ENCODE results near the gene KRT13. TPM values are rescaled to one million over a fixed set of nuclear protein-coding genes. Genes with fewer than 3 reads are reported as not detected.

The KRT13 gene
- 0.30 TPM in 1 of 2 replicates, not detected in the other for total RNA-seq (2014; rRNA removed; shearing (Covaris generic))

- Histone ChIP-seq H3K4me1 (no peaks in the 10 kb centered on the region), H3K36me3 (no peaks in the 10 kb centered on the region), H3K27me3 (no peaks in the 10 kb centered on the region), H3K27ac (no peak within 1 kb of the TSS), H3K9me3 (replicated peaks) (no peaks in the 10 kb centered on the region), H3K4me3 (no peak within 1 kb of the TSS)
- no peak for DNase-seq
These were observed at the start of gene KRT13 for GRCh38 chr17:41505007-41505808. TSS of gene KRT13 (minus strand) at chr17:41505612. CDS start at chr17:41505550, 62 bp downstream.

DNA sequence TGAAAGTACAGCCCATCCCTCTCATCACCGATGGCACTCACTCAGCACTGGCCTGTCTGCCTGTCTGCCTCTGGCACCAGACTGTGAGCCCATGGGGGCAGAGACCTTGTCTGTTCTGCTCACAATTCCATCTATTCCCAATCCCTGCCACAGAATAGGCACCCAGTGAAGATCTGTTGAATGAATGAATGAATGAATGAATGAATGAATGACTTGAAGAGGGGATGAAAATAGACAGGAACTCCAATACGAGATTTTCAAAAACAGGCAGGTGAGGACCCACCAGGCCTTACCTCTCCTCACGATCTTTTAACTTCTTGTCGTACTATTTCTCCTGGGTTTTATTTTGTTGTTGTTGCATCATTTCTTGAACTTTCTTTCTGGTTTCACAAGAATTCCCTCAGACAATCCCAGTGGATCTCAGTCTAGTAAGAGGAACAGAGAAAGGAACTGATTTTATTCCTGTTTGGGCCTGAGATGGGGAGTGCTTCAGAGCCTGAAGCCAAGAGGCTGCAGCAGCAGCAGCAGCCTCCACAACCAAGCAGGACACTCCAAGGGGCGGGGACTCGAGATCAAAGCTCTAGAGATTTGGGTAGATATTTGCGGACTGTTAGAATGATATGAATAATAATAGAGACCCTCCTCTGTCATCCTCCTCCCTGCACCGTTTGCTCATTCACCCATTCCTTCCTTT is 48.7 kb upstream of the KRT13 start:
- Histone ChIP-seq H3K9me3 (replicated peaks) (no peaks in the 10 kb centered on the region), H3K27ac (no peak overlapping the region), H3K4me3 (no peak overlapping the region), H3K36me3 (no peaks in the 10 kb centered on the region), H3K4me1 (no peaks in the 10 kb centered on the region), H3K27me3 (no peaks in the 10 kb centered on the region)
- no peak for DNase-seq

DNA sequence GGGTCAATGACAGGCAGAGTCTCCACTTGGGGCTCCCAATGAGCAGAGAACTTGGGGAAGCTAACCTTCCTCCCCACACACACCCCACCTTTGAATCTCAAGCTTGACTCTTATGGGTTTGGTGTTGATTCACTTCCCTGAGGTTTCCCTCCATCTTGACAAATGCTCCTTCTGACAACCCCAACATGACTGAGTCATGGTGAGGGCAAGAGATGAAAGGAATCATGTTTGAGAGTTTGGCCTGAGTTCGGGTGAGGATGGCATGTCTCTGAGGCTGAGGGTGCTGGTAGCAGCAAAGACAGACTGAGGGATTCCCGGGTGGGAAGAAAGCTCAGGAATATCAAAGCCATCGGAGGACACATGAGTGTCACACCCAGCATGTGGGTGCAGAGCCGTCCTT is 47.8 kb upstream of the KRT13 start:
- no peak for DNase-seq
- no peaks in the 10 kb centered on the region for H3K36me3 ChIP-seq
- H3K9me3 ChIP-seq (replicated peaks): no peaks in the 10 kb centered on the region
- no peaks in the 10 kb centered on the region for H3K27me3 ChIP-seq
- no peak overlapping the region for H3K27ac ChIP-seq
- H3K4me1 ChIP-seq: peaks cover under 1% of the 10 kb centered on the region; the same call in 1 of the 2 replicates
- no peak overlapping the region for H3K4me3 ChIP-seq

- no peaks in the 10 kb centered on the region for H3K27me3 ChIP-seq
- H3K4me1 ChIP-seq: peaks cover 8% of the 10 kb centered on the region; the same call in 1 of the 2 replicates
- no peak overlapping the region for H3K27ac ChIP-seq
- H3K4me3 ChIP-seq: no peak overlapping the region
- H3K9me3 ChIP-seq (replicated peaks): no peaks in the 10 kb centered on the region
- no peak for DNase-seq
- H3K36me3 ChIP-seq: no peaks in the 10 kb centered on the region
These were observed 47.0 kb upstream of the KRT13 start for GRCh38 chr17:41552455-41552854.

GRCh38 chr17:41551365-41551764 is 46.0 kb upstream of the KRT13 start:
- H3K27ac ChIP-seq: no peak overlapping the region
- no peak overlapping the region for H3K4me3 ChIP-seq
- DNase-seq: no peak

GRCh38 chr17:41549596-41550039 is 44.2 kb upstream of the KRT13 start:
- H3K4me1 ChIP-seq: peaks cover 8% of the 10 kb centered on the region; the same call in 1 of the 2 replicates
- no peaks in the 10 kb centered on the region for H3K27me3 ChIP-seq
- no peak overlapping the region for H3K4me3 ChIP-seq
- H3K9me3 ChIP-seq (replicated peaks): no peaks in the 10 kb centered on the region; the same call in 1 of the 2 replicates
- no peaks in the 10 kb centered on the region for H3K36me3 ChIP-seq
- no peak overlapping the region for H3K27ac ChIP-seq
- DNase-seq: no peak

More at GRCh38 chr17:41551365-41551764, 46.0 kb upstream of the KRT13 start:
- H3K27me3 ChIP-seq: no peaks in the 10 kb centered on the region
- no peaks in the 10 kb centered on the region; the same call in 1 of the 2 replicates for H3K9me3 ChIP-seq (replicated peaks)
- H3K36me3 ChIP-seq: no peaks in the 10 kb centered on the region
- peaks cover 8% of the 10 kb centered on the region; the same call in 1 of the 2 replicates for H3K4me1 ChIP-seq

- H3K27ac ChIP-seq: no peak overlapping the region
- DNase-seq: peak; percentile 59 to 85
- H3K27me3 ChIP-seq: no peaks in the 10 kb centered on the region
- H3K4me1 ChIP-seq: peaks cover 8% of the 10 kb centered on the region; the same call in 1 of the 2 replicates
- H3K9me3 ChIP-seq (replicated peaks): no peaks in the 10 kb centered on the region; the same call in 1 of the 2 replicates
- H3K36me3 ChIP-seq: no peaks in the 10 kb centered on the region
- no peak overlapping the region for H3K4me3 ChIP-seq
These were observed 43.6 kb upstream of the KRT13 start for GRCh38 chr17:41548844-41549595.

GRCh38 chr17:41547921-41548843 is 42.8 kb upstream of the KRT13 start:
- Histone ChIP-seq H3K27ac (no peak overlapping the region), H3K27me3 (no peaks in the 10 kb centered on the region), H3K4me3 (no peak overlapping the region), H3K36me3 (no peaks in the 10 kb centered on the region), H3K4me1 (peaks cover 8% of the 10 kb centered on the region; the same call in 1 of the 2 replicates), H3K9me3 (replicated peaks) (no peaks in the 10 kb centered on the region; the same call in 1 of the 2 replicates)
- peak; percentile 47 for DNase-seq

GRCh38 chr17:41547378-41547841 is 42.0 kb upstream of the KRT13 start:
- no peaks in the 10 kb centered on the region for H3K27me3 ChIP-seq
- no peak overlapping the region for H3K4me3 ChIP-seq
- H3K4me1 ChIP-seq: peaks cover 8% of the 10 kb centered on the region; the same call in 1 of the 2 replicates
- H3K36me3 ChIP-seq: no peaks in the 10 kb centered on the region
- no peak overlapping the region for H3K27ac ChIP-seq
- DNase-seq: peak; percentile 57 to 58
- H3K9me3 ChIP-seq (replicated peaks): no peaks in the 10 kb centered on the region; the same call in 1 of the 2 replicates

DNA sequence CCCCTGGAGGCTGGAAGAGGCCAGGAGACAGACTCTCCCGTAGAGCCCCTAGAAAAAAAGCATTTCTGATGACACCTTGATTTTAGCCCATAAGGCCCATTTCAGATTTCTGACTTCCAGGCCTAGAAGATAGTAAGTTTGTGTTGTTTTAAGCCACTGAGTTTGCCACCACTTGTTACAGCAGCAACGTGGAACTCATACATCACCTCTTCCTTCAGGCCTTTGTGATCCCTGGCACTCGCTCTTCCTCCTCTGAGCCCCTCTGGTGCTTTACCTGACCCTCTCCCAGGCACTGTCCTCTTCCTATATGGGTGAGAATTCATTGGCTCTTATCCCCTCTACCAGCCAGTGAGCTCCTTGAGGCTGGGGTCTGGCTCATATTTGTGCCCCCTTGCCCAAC is 41.4 kb upstream of the KRT13 start:
- no peaks in the 10 kb centered on the region for H3K36me3 ChIP-seq
- H3K9me3 ChIP-seq (replicated peaks): no peaks in the 10 kb centered on the region; the same call in 1 of the 2 replicates
- no peaks in the 10 kb centered on the region for H3K27me3 ChIP-seq
- no peak overlapping the region for H3K4me3 ChIP-seq
- H3K27ac ChIP-seq: no peak overlapping the region
- peaks cover 8% of the 10 kb centered on the region; the same call in 1 of the 2 replicates for H3K4me1 ChIP-seq
- no peak for DNase-seq

DNA sequence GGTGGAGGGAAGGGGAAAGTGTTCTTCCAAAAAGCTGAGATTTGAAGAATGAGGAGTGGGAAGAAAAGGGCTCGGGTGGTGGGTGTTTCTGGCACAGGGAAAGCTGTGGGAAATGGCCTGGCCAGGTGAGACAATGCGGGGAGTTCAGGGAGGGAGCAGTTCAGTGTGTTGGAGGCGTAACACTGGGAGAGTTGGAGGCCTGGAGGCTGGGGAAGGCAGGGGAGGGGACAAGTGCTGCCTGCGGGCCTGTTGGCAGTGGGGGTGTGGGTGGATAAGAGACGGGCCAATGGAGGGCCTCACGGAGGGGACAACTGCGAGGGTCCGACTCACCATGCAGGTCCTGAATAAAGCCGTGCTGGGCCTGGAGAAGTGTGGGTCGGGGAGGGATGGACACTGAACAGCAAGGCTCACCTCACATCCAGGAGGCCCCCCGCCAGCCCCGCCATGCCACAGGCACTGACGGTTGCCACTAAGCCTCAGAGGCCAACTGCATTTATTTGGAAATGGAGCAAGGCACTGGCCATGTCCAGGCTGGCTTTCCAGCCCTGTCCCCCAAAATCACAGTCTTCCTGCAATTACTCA is 40.5 kb upstream of the KRT13 start:
- no peak for DNase-seq
- Histone ChIP-seq H3K36me3 (no peaks in the 10 kb centered on the region), H3K4me3 (no peak overlapping the region), H3K4me1 (peaks cover 8% of the 10 kb centered on the region; the same call in 1 of the 2 replicates), H3K27ac (no peak overlapping the region), H3K9me3 (replicated peaks) (no peaks in the 10 kb centered on the region; the same call in 1 of the 2 replicates), H3K27me3 (no peaks in the 10 kb centered on the region)

DNA sequence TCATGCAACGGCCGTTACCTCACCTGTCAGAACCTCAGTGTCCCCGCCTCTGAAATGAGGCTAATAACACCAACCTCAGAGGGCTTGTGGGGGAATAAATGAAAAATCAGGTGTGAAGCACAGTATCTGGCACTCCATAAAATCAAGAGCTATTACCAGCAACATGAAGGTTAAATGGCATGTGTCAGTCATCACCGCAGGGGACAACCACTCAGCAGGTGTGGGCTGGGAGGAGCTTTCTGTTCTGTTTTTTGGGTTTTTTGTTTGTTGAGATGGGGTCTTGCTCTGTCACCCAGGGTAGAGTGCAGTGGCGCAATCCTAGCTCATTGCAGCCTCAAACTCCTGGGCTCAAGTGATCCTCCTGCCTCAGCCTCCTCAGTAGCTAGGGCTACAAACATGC is 39.5 kb upstream of the KRT13 start:
- no peak overlapping the region for H3K27ac ChIP-seq
- H3K9me3 ChIP-seq (replicated peaks): no peaks in the 10 kb centered on the region; the same call in 1 of the 2 replicates
- no peaks in the 10 kb centered on the region for H3K27me3 ChIP-seq
- DNase-seq: no peak
- H3K4me1 ChIP-seq: peaks cover 8% of the 10 kb centered on the region; the same call in 1 of the 2 replicates
- no peak overlapping the region for H3K4me3 ChIP-seq
- H3K36me3 ChIP-seq: no peaks in the 10 kb centered on the region

DNA sequence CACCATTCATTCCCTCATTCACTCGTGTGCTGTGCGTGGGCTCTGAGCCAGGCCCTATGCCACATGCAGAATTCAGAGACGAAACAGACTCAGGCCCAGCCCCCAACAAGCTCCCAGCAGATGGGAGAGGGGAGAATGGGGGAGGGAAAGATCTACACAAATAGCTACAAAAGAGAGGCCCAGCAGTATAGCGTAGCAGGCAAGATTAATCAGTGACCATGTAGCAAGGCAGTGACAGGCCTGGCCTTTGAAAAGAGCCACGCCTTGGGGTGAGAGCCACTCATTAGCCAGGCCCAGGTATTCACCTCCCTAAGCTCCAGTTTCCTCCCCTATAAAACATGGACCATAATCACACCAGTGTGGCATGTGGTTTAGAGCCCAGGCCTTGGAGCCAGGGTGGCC is 39.1 kb upstream of the KRT13 start:
- no peak for DNase-seq
- no peaks in the 10 kb centered on the region; the same call in 1 of the 2 replicates for H3K9me3 ChIP-seq (replicated peaks)
- no peak overlapping the region for H3K4me3 ChIP-seq
- no peaks in the 10 kb centered on the region for H3K27me3 ChIP-seq
- no peak overlapping the region for H3K27ac ChIP-seq
- no peaks in the 10 kb centered on the region for H3K36me3 ChIP-seq
- H3K4me1 ChIP-seq: peaks cover 8% of the 10 kb centered on the region; the same call in 1 of the 2 replicates

All from SJCRH30 (cell line).